MCF 10A (cell line): ENCODE measurements around the gene GRIK1. TPM values are rescaled to one million over a fixed set of nuclear protein-coding genes. Genes with fewer than 3 reads are reported as not detected.
A peak's percentile ranks its signal among the peaks of the same experiment; 100 is the strongest.

Source experiments
- BruUV-seq: library from RNA; stranded (reverse); fragments of 400-500 nt; replicated peaks from 2 replicates; lab custom pipeline; 2021; lab: Mats Ljungman, UMichigan
- CTCF ChIA-PET: fragments of 300-600 bp; sonication (Branson Sonifier 250); formaldehyde crosslinking; extraction: SDS; loops from one replicate; lab custom pipeline; 2021; ENCODE audit warnings: antibody characterized with exemption, inconsistent platforms; lab: Yijun Ruan, JAX
- POLR2A ChIA-PET: fragments of 300-600, 350-650 bp; sonication (Branson Sonifier 250); formaldehyde crosslinking; extraction: SDS; loops from one replicate; lab custom pipeline; 2020; ENCODE audit warnings: antibody characterized with exemption, inconsistent platforms; lab: Yijun Ruan, JAX
- DNase-seq: peaks from one replicate; pipeline ENCODE4 v3.0.0-alpha.2; 2018; ENCODE audit not compliant: unreplicated experiment
- H3K27ac Mint-ChIP-seq: one replicate; pipeline ENCODE4 v1.8.0; 2022; ENCODE audit warnings: mild to moderate bottlenecking, low read depth, mixed read lengths; ENCODE audit not compliant: unreplicated experiment
- H3K27me3 Mint-ChIP-seq: one replicate; pipeline ENCODE4 v1.8.0; 2022; ENCODE audit warnings: mixed read lengths; ENCODE audit not compliant: insufficient read depth, unreplicated experiment
- H3K36me3 Mint-ChIP-seq: one replicate; pipeline ENCODE4 v1.8.0; 2022; ENCODE audit warnings: mild to moderate bottlenecking, moderate library complexity, mixed read lengths; ENCODE audit not compliant: insufficient read depth, unreplicated experiment
- H3K4me1 Mint-ChIP-seq: one replicate; pipeline ENCODE4 v1.8.0; 2022; ENCODE audit warnings: mixed read lengths; ENCODE audit not compliant: insufficient read depth, unreplicated experiment
- H3K4me3 Mint-ChIP-seq: one replicate; pipeline ENCODE4 v1.8.0; 2022; ENCODE audit warnings: mild to moderate bottlenecking, moderate library complexity, mixed read lengths; ENCODE audit not compliant: unreplicated experiment
- H3K9me3 Mint-ChIP-seq: one replicate; pipeline ENCODE4 v1.8.0; 2022; ENCODE audit warnings: mixed read lengths; ENCODE audit not compliant: unreplicated experiment
- intact Hi-C: fragments of 100-400 bp; cut with micrococcal nuclease; formaldehyde crosslinking; loops from 2 replicates; pipeline ENCODE4 v1.14.1; 2022
- total RNA-seq: library from RNA; stranded (reverse); gene quantifications from 2 replicates; pipeline ENCODE4 v1.2.3, GENCODE V29; 2022
- TF ChIP-seq, protein P1 (sequence below): fragments of 200-600 bp; IDR thresholded peaks from one replicate; pipeline ENCODE4 v1.8.0; 2022; ENCODE audit warnings: antibody characterized with exemption, mild to moderate bottlenecking; ENCODE audit not compliant: unreplicated experiment

The GRIK1 gene
- total RNA-seq, 1 experiment from 2014 or later: not detected

DNA sequence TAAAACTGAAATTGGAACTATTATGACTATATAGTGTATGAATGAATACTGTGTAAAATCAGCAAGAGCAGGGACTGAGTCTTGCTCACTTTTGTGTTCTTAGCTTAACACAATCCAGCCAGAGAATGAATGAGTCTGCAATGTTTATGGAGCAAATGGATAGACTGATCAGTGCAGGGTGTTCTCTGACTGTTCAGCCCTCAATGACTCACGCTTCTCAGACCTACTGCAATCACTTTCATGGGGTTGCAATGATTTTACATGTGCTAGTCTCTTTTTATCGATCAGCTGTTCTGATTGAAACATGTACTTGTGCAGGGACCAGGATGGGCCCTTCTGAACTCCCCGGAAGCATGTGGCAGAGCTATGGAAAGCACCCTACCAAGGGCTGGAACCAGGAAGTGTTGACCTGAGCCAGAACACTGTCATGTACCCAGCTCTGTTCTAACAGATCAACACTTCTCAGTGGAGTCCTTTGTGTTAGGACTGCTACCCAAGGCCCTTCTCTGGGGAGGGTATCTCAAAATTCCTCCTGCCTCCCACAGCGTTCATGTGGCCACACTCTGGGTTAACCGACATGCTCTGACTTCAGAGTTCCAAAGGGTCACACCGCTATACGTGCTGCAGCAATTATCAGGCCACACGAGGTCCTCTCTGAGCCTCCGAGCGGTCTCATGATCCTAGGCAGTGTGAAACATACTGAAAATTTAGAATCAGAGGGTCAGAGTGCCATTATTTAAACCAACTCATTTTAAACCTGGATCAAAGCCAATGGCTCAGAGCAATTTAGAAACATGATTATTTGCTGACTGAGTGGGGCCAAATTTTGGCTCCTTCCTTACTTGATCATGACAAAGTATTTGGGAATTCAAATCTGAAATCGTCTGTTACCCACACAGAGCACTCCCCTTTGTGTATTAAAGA is 35.2 kb downstream of the GRIK1 start:
- TSS peak; percentile 81 for BruUV-seq
- peak; percentile 54 for DNase-seq

DNA sequence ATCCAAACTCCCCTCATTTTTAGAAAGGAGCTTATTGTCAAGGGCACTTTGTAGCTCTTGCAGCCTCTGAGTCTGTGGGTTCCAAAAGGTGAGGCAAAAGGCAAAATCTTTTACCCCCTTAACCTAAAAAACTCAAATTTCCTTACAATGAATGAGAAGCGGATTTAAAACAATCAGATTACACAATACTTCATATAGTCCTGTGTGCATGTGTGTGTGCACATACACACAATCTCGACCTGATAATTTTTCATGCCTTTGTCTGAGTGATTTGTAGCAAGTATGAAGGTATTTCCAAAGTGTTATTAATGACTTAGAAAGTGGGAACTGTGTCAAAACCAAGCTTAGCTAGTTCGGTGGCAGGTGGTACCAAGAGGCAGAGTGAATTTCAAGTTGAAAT is 42.9 kb downstream of the GRIK1 start:
- H3K4me3 Mint-ChIP-seq: no peak overlapping the region
- peaks cover 6% of the 10 kb centered on the region for H3K36me3 Mint-ChIP-seq
- TF ChIP-seq, protein P1, sequence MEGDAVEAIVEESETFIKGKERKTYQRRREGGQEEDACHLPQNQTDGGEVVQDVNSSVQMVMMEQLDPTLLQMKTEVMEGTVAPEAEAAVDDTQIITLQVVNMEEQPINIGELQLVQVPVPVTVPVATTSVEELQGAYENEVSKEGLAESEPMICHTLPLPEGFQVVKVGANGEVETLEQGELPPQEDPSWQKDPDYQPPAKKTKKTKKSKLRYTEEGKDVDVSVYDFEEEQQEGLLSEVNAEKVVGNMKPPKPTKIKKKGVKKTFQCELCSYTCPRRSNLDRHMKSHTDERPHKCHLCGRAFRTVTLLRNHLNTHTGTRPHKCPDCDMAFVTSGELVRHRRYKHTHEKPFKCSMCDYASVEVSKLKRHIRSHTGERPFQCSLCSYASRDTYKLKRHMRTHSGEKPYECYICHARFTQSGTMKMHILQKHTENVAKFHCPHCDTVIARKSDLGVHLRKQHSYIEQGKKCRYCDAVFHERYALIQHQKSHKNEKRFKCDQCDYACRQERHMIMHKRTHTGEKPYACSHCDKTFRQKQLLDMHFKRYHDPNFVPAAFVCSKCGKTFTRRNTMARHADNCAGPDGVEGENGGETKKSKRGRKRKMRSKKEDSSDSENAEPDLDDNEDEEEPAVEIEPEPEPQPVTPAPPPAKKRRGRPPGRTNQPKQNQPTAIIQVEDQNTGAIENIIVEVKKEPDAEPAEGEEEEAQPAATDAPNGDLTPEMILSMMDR: no peak
- BruUV-seq: no TSS peak
- DNase-seq: no peak
- H3K27me3 Mint-ChIP-seq: no peaks in the 10 kb centered on the region
- no peak overlapping the region for H3K27ac Mint-ChIP-seq
- intact Hi-C loops: no loop called here
- no peaks in the 10 kb centered on the region for H3K9me3 Mint-ChIP-seq
- ChIA-PET POLR2A (interaction anchor here (2.3 kb wide), 1 partner anchor 9 kb away, joined by 7 read pairs; no protein-coding TSS in a partner anchor), CTCF (interaction anchor here (0.5 to 0.7 kb wide), 2 partner anchors 208 to 420 kb away, joined by 3 to 5 read pairs; no protein-coding TSS in a partner anchor)
- H3K4me1 Mint-ChIP-seq: no peaks in the 10 kb centered on the region

More for the DNA sequence above, 35.2 kb downstream of the GRIK1 start:
- Mint-ChIP-seq H3K4me1 (peaks cover 11% of the 10 kb centered on the region), H3K27me3 (no peaks in the 10 kb centered on the region), H3K27ac (peak overlapping the region; percentile 90), H3K9me3 (no peaks in the 10 kb centered on the region), H3K4me3 (no peak overlapping the region), H3K36me3 (no peaks in the 10 kb centered on the region)
- ChIA-PET POLR2A (interaction anchor here (0.5 to 0.7 kb wide), 3 partner anchors 8 to 46 kb away, joined by 3 read pairs; no protein-coding TSS in a partner anchor), CTCF (interaction anchor here (0.6 to 1.1 kb wide), 3 partner anchors 139 to 1181 kb away, joined by 3 read pairs; no protein-coding TSS in a partner anchor)
- intact Hi-C loops: no loop called here
- TF ChIP-seq, protein P1: no peak

DNA sequence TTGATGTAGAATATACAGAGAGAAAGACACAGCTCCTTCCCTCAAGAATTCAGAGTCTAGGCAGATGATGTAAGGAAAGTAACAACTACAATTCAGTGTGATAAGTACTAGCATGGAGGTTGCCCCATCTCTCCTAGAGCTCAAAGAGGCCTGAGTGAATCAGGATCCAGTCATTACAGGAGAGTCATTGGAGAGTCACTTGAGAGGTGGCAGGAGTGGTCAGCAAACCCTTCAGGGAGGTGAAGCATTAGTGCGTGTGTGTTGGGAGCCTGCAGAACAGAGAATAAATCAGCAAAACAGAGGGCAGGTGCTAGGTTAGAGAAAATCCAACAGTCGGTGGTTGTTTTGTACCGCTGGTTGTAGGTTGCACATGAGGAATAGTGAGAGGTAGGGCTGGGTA is 46.1 kb downstream of the GRIK1 start:
- Mint-ChIP-seq H3K9me3 (no peaks in the 10 kb centered on the region), H3K27me3 (no peaks in the 10 kb centered on the region), H3K36me3 (peaks cover 6% of the 10 kb centered on the region), H3K4me3 (no peak overlapping the region), H3K4me1 (peaks cover under 1% of the 10 kb centered on the region), H3K27ac (no peak overlapping the region)
- TF ChIP-seq, protein P1: no peak
- CTCF ChIA-PET: interaction anchor here (0.6 kb wide), 1 partner anchor 729 kb away, joined by 3 read pairs; no protein-coding TSS in a partner anchor
- POLR2A ChIA-PET: interaction anchor here (1.2 kb wide), 1 partner anchor 25 kb away, joined by 4 read pairs; no protein-coding TSS in a partner anchor
- intact Hi-C loops: no loop called here
- no TSS peak for BruUV-seq
- no peak for DNase-seq

DNA sequence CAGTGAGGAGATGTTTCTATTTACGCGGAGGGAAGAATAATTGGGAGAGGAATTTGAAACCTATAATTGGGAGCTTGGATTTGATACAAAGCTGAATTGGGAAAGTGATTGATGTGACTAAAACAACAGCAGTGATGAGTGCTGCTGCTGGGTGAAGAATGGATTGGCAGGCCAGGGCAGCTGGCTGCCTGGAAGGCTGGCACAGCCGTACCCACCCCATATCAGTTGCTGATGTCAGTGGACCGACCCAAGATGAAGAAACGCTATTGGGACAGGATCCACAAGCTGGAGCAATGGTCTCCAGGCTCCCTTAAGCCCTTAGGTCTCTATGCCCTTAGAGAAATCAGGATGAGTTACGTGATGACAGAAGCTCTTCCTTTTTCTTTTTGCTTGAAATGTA is 47.4 kb downstream of the GRIK1 start:
- peaks cover 6% of the 10 kb centered on the region for H3K36me3 Mint-ChIP-seq
- peaks cover 9% of the 10 kb centered on the region for H3K4me1 Mint-ChIP-seq
- H3K27ac Mint-ChIP-seq: no peak overlapping the region
- no peak for DNase-seq
- TF ChIP-seq, protein P1: no peak
- CTCF ChIA-PET: interaction anchor here (0.6 to 0.7 kb wide), 2 partner anchors 39 to 249 kb away, joined by 3 to 4 read pairs; no protein-coding TSS in a partner anchor
- POLR2A ChIA-PET: interaction anchor here (0.6 to 1.2 kb wide), 2 partner anchors 24 to 216 kb away, joined by 3 to 4 read pairs; no protein-coding TSS in a partner anchor
- intact Hi-C loops: no loop called here
- no peaks in the 10 kb centered on the region for H3K9me3 Mint-ChIP-seq
- no peak overlapping the region for H3K4me3 Mint-ChIP-seq
- no TSS peak for BruUV-seq
- H3K27me3 Mint-ChIP-seq: no peaks in the 10 kb centered on the region
